IPS-15b (cell line): ENCODE data around the gene NINJ2.

ENCODE experiments used
- H3K27me3 ChIP-seq: one replicate; pipeline ENCODE4 v1.6.1; 2013; ENCODE audit warnings: low read length; ENCODE audit not compliant: control insufficient read depth, insufficient read depth
- H3K36me3 ChIP-seq: one replicate; pipeline ENCODE4 v1.6.1; 2013; ENCODE audit warnings: low read length; ENCODE audit not compliant: control insufficient read depth, insufficient read depth
- H3K4me1 ChIP-seq: one replicate; pipeline ENCODE4 v1.6.1; 2013; ENCODE audit warnings: mild to moderate bottlenecking, low read length; ENCODE audit not compliant: control insufficient read depth, insufficient read depth
- H3K4me3 ChIP-seq: one replicate; pipeline ENCODE4 v1.5.1; 2013; ENCODE audit warnings: low read depth, low read length
- H3K9ac ChIP-seq: one replicate; pipeline ENCODE4 v1.6.1; 2013; ENCODE audit warnings: low read depth, mild to moderate bottlenecking, low read length
- H3K9me3 ChIP-seq: one replicate; pipeline ENCODE4 v1.6.1; 2013; ENCODE audit warnings: mild to moderate bottlenecking, low read length; ENCODE audit not compliant: control insufficient read depth, insufficient read depth

Gene NINJ2

DNA sequence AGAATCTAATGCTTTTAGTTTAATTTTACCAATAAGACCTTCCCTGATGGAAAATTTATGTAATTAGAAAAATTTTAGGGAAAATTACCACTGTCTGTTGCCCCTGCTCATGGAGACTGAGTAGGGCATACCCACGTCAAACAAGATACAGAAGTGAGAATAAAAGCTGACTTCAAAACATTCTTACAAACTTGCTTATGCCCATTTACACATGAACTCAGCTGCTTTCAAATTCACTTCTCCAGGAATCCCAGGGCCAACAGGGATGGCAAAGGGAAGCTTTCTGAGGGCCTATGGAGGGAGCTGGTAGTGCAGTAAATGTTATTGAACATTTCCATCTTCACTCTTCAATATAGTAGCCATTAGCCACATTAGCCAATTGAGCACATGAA lies 4.8 kb upstream of the NINJ2 start:
- Histone ChIP-seq H3K9ac (no peak overlapping the region), H3K27me3 (peaks cover 2% of the 10 kb centered on the region), H3K9me3 (no peaks in the 10 kb centered on the region), H3K36me3 (no peaks in the 10 kb centered on the region), H3K4me3 (no peak overlapping the region), H3K4me1 (peaks cover 8% of the 10 kb centered on the region)

DNA sequence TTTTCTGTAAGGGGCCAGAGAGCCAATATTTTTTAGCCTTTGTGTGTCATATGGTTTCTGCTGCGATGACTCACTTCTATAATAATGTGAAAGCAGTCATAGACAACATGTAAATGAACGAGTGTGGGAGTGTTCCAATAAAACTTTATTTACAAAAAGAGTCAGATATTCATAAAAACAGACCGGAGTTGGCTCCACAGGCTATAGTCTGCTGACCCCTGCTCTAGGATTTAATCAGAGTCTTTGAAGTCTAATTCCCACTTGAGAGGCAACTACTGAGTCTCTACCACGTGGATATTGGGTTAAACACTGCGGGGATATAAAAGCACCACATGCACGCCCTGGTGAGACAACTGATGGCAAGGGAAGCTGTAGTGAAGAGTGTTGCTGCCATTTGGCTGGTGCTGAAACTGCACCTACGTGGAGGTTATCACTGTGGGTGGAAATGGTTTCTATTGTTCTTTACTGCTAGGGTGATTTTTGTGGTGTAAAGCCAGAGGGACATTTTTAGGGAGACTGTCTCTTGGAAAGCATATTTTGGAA lies 3.6 kb upstream of the NINJ2 start:
- no peak overlapping the region for H3K4me3 ChIP-seq

DNA sequence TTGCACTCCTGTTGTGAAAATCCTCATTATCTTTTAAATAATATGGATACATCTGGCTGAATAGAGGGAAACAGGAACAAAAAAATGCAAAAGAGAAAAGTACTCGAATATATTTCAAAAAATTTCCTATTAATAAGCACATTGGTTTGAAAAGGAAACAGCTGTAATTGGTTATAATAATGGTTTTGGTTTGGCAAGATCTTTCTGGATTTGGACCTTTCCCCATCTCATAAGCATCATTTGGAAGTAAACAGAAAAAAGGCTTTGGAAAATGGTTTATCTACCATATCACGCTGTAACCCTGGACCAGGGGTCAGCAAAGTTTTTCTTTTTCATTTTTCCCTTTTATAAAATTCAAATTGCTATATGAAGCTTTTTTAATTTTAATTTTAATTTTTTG lies 2.8 kb upstream of the NINJ2 start:
- Histone ChIP-seq H3K36me3 (no peaks in the 10 kb centered on the region), H3K4me3 (no peak overlapping the region), H3K27me3 (peaks cover 2% of the 10 kb centered on the region), H3K4me1 (peaks cover 8% of the 10 kb centered on the region), H3K9ac (no peak overlapping the region), H3K9me3 (no peaks in the 10 kb centered on the region)

More for the DNA sequence above, 3.6 kb upstream of the NINJ2 start:
- no peaks in the 10 kb centered on the region for H3K36me3 ChIP-seq
- H3K4me1 ChIP-seq: peaks cover 8% of the 10 kb centered on the region
- H3K9me3 ChIP-seq: no peaks in the 10 kb centered on the region
- no peak overlapping the region for H3K9ac ChIP-seq
- H3K27me3 ChIP-seq: peaks cover 2% of the 10 kb centered on the region

DNA sequence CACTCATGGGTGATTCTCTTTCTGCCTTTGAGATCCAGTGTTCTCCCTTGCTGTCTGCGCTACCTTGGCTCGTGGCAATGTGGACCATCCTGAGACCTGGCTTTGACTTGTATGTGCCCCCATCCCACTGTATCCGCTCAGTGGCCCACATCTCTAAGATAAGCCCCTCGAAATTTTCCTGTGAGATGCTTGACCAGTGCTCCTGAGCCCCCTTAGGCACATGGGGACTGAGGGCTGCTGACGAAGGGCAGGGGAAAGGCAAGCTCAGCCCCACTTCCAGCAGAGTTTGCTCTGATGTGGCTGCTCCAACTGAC lies 1.5 kb upstream of the NINJ2 start:
- Histone ChIP-seq H3K4me1 (peaks cover 8% of the 10 kb centered on the region), H3K27me3 (peaks cover 2% of the 10 kb centered on the region), H3K36me3 (no peaks in the 10 kb centered on the region), H3K4me3 (no peak overlapping the region), H3K9me3 (no peaks in the 10 kb centered on the region), H3K9ac (no peak overlapping the region)

DNA sequence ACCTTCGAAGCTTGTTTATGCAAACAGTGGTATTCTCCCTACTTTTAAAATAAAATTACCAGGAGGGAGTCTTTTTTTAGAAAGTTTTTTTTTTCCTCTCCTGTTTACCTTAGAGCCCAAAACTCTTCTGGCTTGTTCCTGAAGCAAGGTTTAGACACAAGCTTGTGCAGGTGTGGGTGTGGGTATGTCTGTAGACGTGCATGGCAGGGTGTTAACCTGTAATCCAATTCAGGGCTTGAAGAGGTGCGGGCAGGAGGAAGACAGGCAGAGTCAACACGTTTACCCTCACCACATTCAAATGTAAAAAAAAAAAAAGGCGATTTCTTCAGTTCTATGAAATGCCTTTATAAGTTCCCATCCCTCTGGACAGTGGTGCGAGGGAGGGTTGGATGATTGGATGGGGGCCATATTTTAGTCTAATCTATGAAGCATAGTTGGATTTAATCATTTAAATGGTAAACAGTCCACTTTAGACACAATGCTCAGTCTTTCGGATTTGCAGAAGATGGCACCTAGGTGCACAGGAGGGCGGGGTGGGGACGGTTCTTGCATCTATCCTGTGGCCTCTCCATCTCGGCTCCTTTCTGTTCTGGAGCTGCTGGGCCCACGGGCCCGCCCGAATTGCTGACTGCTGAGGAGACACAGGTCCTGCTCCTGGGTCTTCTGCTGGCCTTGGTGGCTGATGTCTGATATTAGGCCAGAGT lies 982 bp upstream of the NINJ2 start:
- H3K9ac ChIP-seq: no peak overlapping the region
- H3K27me3 ChIP-seq: peaks cover 2% of the 10 kb centered on the region
- no peak overlapping the region for H3K4me3 ChIP-seq
- no peaks in the 10 kb centered on the region for H3K36me3 ChIP-seq
- peaks cover 8% of the 10 kb centered on the region for H3K4me1 ChIP-seq
- H3K9me3 ChIP-seq: no peaks in the 10 kb centered on the region

DNA sequence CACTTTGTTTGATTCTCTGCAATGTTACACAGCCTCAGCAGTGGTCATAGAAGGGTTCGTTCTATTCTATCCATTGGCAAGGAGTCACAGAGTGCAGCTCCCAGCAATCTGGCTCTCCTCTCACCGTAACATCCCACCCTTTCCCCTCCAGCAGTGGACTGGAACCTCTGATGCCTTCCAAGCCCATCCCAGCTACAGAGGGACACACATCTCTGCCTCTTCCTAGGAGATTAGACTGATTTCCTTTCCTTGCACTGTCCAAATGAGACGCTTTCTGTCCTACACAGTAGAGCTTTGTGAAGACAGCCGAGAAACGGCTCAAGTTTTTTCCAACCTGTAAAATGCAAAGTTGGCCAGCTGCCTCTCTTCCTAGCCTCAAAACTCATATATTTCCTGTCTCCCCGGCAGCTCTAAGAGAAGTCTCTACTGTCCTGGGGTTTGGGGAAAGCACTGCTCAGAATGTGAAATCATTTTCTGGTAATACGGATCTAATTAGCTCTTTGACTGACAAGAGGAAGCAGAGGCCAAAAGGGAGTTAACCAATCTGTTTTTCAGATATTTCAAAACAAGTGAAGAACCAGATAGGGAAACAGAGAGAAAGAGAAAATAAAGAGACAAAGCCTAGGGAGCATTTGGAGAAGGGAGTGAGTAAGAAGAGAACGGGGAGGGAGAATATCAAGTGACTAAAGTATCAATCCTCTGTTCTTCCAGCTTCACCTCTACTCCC lies 516 bp downstream of the NINJ2 start:
- H3K4me3 ChIP-seq: no peak overlapping the region
- no peak overlapping the region for H3K9ac ChIP-seq
- no peaks in the 10 kb centered on the region for H3K9me3 ChIP-seq
- peaks cover 2% of the 10 kb centered on the region for H3K27me3 ChIP-seq
- H3K36me3 ChIP-seq: no peaks in the 10 kb centered on the region
- peaks cover 6% of the 10 kb centered on the region for H3K4me1 ChIP-seq

DNA sequence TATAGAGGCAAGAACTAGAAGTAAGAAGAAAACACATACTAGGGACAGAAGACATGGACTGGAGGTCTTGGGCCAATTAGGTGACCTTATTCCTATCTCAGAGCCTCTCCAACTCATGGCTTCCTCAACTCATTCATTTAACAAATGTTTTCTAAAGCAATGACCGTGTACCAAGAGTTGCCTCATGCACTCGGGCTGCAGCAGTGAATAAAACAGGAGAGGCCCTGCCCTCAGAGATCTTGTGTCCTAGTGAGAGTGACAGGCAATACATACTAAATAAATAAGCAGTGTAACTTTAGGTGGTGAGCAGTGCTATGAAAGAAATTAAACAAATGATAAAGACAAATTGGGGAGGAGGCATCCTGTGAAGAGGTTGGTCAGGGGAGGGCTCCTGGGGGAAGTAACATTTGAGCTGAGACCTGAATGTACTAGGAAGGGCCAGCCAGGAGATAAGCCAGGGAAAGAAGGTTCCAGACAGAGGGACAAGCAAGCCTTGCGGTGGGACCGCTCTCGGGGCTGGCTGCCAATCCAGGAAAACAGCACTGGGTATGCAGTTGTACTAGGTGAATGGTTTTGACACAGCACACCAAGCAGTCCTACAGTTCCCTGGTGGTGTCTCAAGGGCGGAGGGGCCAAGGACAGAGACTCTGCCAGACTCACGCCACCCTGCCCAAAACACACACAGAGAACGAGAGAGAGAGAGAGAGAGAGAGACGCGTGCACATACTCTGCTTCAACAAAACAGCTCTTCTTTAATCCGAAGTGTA lies 1.3 kb downstream of the NINJ2 start:
- H3K4me3 ChIP-seq: no peak overlapping the region
- H3K9ac ChIP-seq: no peak overlapping the region
- no peaks in the 10 kb centered on the region for H3K9me3 ChIP-seq
- peaks cover 6% of the 10 kb centered on the region for H3K4me1 ChIP-seq
- peaks cover 2% of the 10 kb centered on the region for H3K27me3 ChIP-seq
- no peaks in the 10 kb centered on the region for H3K36me3 ChIP-seq

DNA sequence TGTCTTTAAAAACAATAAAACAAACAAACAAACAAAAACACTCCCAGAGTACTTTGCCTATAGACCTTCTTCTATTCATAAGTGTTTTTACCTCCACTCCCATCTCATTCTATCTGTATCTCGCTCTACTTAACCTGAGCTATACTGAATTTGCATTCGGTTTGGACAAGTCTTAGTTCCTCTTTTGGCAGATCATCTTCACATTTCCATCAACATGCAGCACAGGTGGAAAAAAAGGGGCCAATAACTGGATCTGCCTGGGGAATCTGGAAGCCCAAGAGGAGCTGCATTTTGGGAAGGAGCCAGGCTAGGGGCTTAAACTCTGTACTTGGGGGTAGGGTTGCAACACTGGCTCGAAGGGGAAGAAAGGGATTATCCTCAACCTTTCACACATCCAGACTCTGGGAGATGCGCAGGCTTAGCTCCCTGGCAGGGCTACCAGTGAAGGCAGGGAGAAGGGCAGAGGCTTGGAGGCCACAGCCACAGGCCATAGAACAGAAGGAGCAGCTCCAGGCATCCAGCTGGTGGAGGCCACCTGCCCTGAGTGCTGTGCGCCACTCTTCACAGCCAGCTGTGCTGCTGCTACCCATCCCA lies 4.1 kb downstream of the NINJ2 start:
- peaks cover 2% of the 10 kb centered on the region for H3K27me3 ChIP-seq
- no peak overlapping the region for H3K4me3 ChIP-seq
- H3K36me3 ChIP-seq: no peaks in the 10 kb centered on the region
- no peaks in the 10 kb centered on the region for H3K9me3 ChIP-seq
- H3K9ac ChIP-seq: no peak overlapping the region
- H3K4me1 ChIP-seq: peaks cover 6% of the 10 kb centered on the region

DNA sequence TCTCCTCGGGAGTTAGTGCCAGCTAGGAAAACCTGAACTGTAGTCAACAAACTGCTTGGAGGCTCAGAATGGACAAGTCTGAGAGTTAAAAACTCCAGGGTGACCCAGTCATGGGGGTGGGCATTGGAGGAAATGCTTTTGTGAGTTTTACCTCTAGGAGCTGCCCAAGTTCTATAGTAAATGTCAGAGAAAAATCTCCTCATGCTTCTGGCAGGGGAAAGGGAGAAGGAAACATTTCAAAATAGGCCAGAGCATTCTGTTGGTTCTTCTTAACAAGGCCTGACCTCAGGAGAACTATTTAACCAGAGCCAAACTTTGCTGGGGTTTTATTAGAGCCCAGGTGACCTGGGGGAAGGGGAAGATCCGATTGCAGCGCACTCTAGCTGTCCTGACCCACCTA lies 12.3 kb downstream of the NINJ2 start:
- H3K36me3 ChIP-seq: no peaks in the 10 kb centered on the region
- H3K9me3 ChIP-seq: no peaks in the 10 kb centered on the region
- no peaks in the 10 kb centered on the region for H3K4me1 ChIP-seq
- no peak overlapping the region for H3K4me3 ChIP-seq
- no peak overlapping the region for H3K9ac ChIP-seq
- H3K27me3 ChIP-seq: no peaks in the 10 kb centered on the region

DNA sequence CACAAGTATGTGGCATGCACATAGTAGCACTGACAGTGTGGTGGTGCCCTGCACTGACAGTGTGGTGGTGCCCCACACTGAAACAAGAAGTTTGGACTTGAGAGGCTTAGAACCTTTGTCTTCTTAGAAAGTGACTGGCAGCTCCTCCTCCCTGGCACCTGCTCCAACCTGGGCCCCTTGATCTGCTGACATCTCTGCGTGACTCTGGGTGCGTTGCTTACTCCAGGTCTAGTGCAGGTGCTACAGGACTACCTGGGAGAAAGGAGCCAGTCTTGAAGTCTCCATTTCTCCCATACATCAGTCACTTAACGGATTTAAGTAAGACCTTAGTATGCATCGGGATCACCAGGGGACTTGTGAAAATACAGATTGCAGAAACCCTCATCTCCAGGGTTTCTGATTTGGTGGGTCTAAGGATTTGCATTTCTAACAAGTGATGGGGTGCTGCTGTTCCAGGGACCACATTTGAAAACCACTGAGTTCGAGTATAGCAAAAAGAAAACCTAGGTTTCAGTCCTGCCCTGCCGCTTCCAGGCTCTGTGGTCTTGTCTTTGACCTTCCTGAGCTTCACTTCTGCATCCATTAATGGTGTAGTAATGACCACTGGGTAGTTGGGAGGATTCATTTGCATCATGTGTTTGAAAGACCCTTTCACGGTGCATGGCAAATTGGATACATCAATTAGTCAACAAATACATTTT lies 15.7 kb downstream of the NINJ2 start:
- no peaks in the 10 kb centered on the region for H3K36me3 ChIP-seq
- no peak overlapping the region for H3K9ac ChIP-seq
- peaks cover 3% of the 10 kb centered on the region for H3K4me1 ChIP-seq
- no peaks in the 10 kb centered on the region for H3K9me3 ChIP-seq
- no peaks in the 10 kb centered on the region for H3K27me3 ChIP-seq
- no peak overlapping the region for H3K4me3 ChIP-seq
